ENCODE results near the gene ARID4B.

GRCh38 chr1:235324296-235324695 lies 3.7 kb downstream of the ARID4B start:
- no peak for TF ChIP-seq CTCF (conservative IDR thresholded peaks at IDR 0.05 in 1 of 2, IDR thresholded peaks at IDR 0.05 in 1 of 2; ENCODE audit: extremely low read depth in 1 of 2, insufficient read depth in 1 of 2, low read depth in 1 of 2, low read length in 2 of 2)
- TF ChIP-seq EZH2 (IDR thresholded peaks at IDR 0.05; ENCODE audit: borderline replicate concordance, low read length), result no peak

All from mammary epithelial cell (primary cell).